MM.1S (cell line): ENCODE measurements around the gene GUCY1A2.

Experiments
- CTCF ChIP-seq: fragments of 300-600 bp; sonication (generic); IDR thresholded peaks from 2 replicates; pipeline ENCODE4 v1.5.1; 2016; ENCODE audit warnings: antibody characterized with exemption, low read length, mixed read lengths
- EZH2 ChIP-seq: fragments of 300-600 bp; sonication (generic); optimal IDR thresholded peaks from 2 replicates; pipeline ENCODE3; 2017; ENCODE audit warnings: low read depth, mild to moderate bottlenecking, antibody characterized with exemption, low read length, mixed read lengths

GRCh38 chr11:106679181-106679580 is 339.1 kb downstream of the GUCY1A2 start:
- TF ChIP-seq CTCF (no peak), EZH2 (no peak)
